HG03460 (cell line): Measurements from ENCODE around the gene DOCK4.
A peak's percentile ranks its signal among the peaks of the same experiment; 100 is the strongest.

ENCODE experiments used
- ATAC-seq: cut with Tn5 transposase; IDR thresholded peaks from one replicate; pipeline ENCODE4 v1.9.1; 2021; ENCODE audit not compliant: unreplicated experiment

DOCK4 gene

DNA sequence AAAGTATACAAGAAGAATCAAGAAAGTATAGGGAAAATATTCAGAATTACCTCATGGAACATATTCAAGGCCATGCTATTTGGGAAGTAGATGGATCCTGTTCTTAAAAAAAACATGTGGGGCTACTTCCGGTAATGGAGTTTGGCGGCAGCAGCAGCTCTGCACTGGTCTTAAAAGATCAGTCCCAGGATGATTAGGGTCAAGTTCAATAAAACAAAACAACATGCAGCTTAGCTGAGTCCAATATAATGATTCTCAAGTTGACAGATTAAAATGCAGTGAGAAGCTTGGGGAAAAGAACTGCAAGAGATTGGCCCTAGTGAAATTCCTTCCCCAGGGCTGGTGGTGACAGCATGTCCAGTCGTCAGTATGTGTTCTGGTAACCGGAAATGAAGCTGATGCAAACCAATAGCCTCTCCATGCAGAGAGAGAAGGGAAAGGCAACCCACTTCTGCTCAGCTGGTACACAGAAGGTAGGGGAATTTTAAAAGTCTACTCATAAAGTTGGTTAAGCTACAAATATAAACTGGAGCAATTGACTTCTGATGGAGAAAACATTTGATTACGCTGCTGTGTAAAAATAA lies 338.8 kb downstream of the DOCK4 start:
- no peak for ATAC-seq

DNA sequence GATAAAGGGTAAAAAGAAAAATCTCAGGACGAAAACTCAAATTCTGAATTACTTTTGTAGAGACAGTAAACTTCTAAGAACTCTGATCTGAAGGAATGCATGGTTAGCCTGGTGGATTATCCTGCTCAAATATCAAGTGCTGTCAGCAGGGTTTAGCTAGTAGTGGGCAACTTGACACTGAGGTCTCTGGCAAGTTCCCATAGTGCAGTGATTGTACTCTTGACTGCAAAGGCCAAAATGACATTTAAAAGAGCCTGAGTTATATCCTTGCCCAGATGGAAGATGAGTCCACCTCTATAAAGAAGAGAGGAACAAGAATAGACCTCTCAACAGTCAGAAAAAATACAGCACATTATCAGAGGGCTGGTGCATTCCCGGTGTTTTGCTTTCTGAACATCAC lies 339.4 kb downstream of the DOCK4 start:
- ATAC-seq = no peak

DNA sequence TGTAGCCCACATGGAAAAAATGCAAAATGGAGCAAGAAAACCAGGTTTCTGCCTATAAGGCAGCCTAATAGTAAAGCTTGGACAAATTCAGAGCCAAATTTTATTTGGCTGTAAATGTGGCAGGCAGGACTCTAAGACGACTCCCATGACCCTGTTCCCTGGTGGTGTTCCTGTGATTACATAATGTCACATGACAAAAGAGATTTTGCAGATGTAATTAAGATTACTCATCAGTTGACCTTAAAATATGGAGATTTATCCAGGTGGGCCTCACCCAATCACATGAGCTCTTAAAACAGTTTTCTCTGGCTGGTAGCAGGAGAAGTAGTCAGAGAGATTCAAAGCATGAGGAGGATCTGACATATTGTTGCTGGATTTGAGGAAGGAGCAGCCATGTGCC lies 340.8 kb downstream of the DOCK4 start:
- no peak for ATAC-seq

DNA sequence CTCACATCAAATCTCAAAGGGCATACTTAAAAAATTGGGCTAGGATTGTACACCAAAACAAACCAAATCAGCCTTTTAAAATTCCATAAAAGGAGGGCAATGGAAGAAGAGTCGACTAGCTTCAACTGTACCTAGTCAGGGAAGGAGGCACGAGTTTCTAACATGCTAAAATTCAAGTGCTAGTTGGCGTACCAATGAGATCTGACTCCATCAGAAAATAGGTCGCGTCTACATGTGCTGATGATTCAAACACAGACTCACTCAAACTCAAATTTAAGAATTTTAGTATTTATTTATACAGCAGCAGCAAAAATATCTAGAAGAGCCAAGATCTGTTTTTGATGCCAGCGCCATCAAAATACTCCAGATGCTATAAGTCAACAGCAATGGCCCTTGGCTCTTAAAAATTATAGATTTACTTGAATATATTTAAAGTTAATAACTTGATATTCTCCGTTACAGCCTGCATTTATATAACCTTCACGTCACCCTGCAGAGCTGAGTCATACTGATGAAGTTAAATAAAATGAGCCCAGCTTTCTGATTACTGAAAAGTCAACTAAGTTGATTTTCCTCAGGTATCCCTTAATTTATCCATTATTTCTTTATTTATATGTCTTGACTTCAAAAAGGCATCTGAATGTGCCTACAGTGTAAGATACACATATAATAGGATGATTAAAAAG lies 341.8 kb downstream of the DOCK4 start:
- ATAC-seq = no peak

DNA sequence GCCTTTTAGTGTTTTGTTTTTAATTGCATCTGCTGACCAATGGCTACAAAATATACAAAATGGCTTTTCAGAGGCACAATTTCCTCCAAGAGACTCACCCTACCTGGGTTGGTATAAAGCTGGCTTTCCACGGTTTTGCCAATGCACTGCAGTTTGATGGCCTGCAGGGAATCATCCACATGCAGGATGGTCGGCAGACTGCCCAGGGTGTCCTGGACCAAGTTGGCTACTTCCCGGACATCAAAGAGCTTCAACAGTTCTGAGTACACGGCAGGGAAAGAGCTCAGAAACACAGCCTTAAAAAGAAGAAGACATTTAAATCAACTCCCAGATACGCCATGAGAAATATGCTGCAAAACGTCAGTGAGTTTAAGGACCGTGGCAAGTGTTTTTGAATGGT lies 342.9 kb downstream of the DOCK4 start:
- ATAC-seq = no peak

DNA sequence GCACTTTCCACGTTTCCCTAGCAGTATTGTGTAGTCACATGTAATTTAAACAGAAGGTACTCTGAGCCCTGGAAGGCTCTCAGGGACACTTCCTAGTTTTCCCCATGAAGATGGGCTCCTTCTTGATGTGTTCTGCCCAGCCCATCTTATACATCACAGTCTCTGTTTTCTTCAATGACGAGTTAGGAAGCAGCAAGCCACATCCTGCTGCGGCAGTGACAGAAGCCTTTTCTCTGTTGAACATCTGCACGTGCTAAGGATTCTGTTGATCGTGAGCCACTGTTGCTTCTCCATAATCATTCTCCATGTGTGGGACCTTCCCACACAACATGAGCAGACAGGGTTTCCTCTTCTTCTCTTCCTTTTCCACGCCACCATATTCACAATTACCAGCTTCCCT lies 346.0 kb downstream of the DOCK4 start:
- ATAC-seq = no peak

DNA sequence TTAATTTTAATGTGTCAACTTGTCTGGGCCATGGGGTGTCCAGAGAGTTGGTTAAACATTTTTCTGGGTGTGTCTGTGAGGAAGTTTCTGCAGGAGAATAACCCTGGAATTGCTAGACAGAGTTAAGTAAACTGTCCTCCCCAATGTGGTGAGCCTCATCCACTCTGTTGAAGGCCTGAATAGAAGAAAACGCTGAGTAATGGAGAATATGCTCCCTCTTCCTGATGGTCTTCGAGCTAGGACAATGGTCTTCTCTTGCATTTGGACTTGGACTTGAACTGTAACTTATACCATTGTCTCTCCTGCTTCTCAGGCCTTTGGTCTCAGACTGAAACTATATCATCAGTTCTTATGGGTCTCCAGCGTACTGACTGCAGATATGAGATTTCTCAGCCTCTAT lies 347.9 kb downstream of the DOCK4 start:
- no peak for ATAC-seq

DNA sequence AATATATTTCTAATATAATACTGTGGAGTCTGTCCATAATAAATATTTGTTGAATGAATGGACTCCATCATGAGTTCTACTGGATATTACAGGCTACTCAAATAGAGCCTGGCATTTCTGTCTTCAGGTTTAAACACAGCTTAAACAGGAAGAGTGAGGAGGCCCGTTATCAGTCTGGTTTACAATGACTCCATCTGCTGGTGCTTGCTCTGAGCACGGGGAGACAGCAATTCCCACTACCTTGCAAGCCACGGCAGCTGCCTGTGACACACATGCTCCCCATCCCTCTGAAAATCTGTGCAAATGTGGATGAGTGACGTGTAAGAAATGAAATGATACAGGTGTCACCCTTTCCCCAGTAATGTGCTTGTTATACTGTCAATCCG lies 350.4 kb downstream of the DOCK4 start:
- ATAC-seq = no peak

DNA sequence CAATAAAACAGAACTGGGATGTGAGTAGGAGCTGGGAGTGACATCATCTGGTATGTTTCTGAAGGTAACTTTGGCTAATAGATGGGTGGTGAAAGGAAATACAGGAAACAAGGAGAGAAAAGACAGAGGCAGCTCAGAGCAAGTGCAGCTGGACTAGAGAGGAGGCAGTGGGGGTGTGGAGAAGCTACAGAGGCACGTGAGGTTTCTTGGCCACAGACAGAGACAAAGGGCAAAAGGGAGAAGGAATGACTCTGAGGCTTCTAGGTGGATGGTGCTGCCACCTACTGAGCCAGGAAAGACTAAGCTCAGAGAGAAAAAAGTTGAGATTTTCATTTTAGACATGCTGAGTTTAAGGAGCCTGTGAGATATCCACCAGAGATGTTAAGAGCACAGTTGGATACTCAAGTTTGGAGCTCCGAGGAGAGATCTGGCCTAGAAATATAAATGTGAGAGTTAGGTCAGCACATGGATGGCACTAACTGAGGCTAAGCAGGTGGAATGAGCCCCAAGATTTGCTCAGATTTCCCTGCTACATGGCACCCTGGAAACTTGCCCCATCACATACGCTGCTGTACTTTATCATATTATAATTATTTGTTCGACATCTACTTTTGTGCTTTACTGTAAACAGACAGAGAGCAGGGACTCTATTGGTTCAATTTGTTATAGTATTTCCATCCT lies 350.9 kb downstream of the DOCK4 start:
- peak; percentile 85 for ATAC-seq

DNA sequence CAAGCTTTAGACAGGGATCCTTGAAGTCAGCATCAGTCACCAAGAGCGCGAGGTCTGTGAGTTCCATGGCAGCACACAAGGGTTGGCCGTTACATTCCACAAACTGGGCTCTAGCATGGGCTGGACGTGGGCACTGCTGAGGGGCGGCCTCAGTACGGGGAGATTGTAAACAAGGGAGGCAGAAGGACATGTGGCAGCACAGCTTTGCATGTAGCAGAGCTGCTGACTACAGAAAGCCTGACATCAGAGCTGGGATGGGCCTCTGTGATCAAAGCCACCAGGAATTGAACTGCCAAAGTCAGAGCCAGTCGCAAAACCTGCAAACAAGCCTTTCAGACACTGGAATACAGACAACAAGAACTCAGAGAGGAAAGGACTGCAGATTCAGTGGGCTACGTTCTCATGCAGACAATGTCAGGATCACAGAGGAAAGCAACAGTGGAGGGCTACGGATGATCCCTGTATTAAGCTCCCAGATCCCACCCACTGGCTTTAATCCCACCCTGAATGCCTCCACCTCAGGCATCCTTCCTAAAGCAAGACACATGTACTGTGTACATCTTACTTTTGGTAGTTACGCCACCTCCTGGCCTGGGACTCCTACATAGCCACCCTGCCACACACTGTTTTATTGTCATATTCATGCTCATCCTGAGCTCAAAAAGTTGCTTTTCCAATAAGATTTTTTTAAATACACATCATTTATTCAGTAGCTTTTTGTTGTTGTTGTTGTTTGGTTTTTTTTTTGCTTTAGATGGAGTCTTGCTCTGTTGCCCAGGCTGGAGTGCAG lies 352.8 kb downstream of the DOCK4 start:
- no peak for ATAC-seq

DNA sequence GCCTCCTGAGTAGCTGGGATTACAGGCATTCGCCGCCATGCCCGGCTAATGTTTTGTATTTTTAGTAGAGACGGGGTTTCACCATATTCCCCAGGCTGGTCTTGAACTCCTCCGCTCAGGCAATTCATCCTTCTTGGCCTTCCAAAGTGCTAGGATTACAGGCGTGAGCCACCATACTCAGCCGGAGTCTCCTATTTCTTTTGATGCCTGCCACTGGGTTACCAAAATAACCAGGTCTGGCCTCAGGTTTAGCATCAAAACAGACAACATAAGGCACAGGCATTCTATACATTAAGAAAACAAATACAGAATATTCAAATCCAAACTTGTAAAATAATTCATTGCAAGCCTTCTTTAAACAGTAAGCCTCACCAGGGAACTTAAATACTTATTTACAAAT lies 354.1 kb downstream of the DOCK4 start:
- no peak for ATAC-seq

DNA sequence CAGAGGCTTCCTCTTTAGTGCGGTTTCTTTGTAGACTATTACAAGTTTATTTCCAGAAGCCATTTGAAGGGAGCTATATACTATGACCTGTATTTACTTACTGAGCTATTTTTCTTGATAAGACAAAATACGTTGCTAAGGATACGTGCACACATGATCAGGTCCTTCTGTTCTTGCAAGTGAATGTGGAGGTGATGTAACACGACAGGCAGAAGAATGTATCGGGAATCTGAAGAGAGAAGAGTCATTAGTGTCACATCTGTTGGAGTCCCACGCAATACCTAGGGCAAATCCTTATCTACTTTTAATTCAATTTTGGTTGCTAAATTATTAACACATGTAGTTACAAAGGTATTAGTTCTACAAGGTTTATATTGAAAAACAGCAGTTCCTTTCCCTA lies 359.3 kb downstream of the DOCK4 start:
- ATAC-seq = no peak

DNA sequence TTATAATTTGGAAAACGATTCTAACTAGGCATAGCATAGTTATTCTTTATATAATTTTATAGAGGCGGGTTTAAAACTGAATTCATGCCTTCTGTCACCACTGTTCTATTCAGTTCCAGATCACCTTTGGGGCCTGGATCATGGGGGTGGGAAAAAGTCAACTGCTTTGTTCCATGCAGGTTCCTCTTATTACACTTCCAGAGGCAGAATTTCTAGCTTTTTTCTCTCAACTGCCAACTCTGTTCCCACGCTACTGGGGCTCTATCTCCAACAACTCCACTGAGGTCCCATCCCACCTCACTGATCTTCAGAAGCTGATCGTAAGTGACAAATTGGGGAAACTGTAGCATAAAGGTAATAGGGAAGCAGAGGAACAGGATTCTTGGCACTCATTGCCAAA lies 360.3 kb downstream of the DOCK4 start:
- ATAC-seq = no peak

DNA sequence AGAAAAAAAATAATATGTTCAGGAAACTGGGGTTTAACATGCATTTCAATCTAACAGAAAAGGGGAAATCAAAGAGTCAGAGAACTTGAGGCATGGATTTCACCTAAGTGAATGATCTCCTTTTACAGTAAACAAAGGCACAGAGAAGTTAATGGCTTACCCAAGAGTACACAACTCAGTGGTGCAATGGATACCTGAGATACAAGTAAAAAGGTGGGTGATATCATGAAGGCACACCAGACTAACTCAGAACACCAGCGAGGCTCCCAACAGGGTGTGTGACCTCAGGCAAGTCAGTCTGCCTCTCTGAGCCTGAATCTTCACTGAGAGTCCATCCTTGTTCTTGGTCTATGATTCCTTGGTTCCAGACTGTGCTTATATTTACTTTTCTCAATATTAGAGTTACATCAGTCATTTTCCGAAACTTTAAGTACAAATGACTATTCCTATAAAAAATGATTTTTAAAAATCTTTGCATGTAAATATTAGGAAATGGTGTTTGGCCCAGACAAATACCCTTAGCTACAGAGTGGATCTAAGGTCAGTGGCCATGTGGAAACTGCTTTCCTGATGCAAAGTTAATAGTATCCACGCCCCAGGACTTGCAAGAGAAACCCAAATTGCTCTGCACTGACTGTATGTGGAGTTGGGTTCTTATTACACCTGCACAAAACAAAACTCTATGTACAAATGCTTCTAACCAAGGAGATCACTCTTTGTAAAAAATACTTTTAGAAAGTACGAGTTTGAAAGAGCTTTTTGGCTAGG lies 361.1 kb downstream of the DOCK4 start:
- no peak for ATAC-seq

DNA sequence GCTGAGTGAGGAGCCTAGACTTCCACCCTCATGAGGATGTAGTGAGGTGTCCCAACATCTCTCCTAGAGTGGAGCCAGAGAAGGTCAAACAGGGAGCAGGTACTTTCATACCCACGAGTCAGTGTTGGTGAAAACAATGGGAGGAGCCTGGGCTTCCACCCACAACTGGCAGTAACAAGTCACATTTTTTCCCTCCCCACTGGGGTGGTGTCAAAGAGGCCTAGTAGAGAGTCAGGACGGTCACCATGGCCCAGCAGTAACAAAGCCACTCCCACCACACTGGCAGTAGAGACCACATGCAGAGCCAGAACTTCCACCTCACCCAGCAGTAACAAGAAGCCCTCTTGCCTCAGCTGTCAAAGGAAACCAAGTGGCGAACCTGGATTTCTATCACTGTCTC lies 363.7 kb downstream of the DOCK4 start:
- no peak for ATAC-seq

DNA sequence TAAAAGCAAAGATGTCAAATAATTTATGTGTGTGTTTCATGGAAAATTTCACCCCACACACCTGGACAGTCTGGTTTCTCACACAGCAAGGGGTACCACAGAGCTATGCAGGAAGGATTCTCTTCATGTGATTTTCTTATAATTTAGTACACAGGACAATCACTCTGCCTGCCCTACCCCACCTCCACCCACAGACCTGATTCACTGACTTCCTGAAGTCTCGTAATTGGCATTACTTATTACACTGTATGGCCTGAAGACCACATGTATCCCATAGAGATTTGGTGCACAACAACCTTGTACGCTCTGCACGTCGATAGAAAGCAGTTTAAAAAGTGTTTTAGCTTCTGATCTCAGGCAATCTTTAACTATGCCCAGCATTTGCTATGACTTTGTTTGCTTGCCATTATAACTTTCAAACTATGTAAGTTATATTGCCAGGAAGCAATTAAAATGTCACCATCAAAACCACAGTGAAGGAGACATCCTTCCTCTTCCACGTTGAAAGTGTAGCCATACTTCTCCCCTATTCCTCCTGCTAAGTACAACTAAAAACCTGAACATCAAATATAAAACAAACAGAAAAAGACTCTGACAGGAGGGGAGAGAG lies 364.5 kb downstream of the DOCK4 start:
- ATAC-seq = no peak

DNA sequence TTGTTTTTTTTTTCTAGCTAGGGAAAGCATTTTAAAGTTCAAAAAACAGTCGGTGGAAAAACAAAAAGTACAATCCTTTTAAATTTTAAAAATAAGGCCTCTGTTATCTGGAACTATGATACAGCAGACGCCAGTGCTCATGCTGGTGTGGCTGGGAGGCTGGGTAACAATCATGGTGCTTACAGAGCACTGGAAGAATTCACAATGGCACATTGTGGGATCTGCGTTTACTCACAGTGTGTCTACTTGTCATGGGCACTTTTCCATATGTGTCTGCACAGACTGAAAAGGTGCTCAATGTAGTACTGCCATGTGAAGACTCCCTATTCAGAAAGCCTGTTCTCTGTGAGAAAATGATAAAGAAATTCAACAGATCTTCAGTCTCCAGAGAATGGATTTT lies 365.7 kb downstream of the DOCK4 start:
- ATAC-seq = no peak

DNA sequence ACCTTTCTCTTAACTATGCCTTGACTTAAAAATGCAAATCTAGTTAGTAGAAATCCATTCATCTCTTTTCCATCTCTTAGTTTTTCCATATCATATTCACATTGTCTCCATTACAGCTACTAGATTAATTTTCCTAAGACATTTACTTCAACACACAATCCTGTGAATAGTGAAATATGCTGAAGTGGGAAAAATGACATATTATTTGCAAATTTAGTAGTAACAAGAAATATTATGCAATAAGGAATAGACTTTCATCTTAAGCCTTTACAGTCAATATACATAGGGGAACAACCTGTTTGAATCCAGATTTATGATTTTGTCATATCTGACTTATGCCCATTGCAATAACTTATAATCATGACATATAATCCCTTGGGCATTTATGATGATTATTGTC lies 366.9 kb downstream of the DOCK4 start:
- no peak for ATAC-seq

DNA sequence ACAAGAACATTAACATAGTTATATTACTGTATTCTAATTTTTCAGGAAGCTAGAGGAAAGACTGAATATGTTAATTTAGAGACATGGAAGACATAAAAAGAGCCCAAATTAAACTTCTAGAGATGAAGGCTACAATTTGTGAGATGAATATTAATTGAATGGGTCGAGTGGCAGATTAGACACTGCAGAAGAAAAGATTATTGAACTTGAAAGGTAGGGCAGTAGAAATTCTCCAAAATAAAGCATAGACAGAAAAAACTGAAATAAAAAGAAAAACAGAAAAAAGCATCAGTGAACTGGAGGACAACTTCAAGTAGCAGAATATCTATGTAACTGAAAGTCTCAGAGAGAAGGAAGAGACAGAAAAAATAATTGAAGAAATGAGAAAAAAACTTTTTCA lies 369.6 kb downstream of the DOCK4 start:
- ATAC-seq = no peak

DNA sequence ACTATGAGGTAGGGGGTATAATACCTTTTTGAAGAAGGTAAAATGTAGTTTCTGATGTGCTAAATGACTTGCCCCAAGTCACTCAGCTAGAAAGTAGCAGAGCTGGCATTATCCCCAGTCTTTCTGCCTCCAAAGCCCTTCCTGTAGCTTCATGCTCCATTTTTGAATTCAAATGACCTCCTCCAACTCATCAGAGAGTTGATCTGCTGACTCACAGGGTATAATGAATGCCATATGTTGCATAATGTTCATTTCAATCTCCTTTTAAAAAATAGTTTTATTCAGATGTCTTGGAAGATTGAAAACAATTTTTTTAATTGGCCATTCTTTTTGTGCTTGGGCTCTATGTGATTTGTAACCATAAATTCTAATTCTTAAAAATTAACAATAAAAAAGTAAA lies 371.1 kb downstream of the DOCK4 start:
- no peak for ATAC-seq

DNA sequence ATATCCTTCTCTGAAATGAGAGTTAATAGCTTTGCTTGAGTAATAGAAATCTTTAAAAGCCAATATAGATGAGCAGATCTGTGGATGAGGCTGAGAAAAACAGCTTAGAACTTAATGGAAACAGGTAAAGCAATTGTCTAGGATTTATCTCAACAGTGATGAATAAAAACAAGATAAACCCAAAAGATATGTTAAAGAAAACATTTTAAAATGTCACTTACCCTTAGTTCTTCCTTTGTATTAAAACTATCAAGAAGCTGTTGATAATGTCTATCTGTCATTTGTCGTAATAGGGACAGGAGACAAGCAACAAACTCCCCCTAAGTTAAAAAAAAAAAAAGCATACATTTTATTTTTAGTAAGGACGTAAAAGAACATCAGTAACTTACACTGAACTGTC lies 371.8 kb downstream of the DOCK4 start:
- no peak for ATAC-seq
